Measurements from ENCODE around the gene VPS45. TPM values are rescaled to one million over a fixed set of nuclear protein-coding genes. Genes with fewer than 3 reads are reported as not detected.

Gene VPS45
- total and polyA plus RNA-seq, 2 of the 13 experiments (the other 11 are each of a cell fraction or from before 2014, with no cell fraction given), result 15.2 to 25.2 TPM

- no peak for TF ChIP-seq POLR2G (IDR thresholded peaks at IDR 0.05; ENCODE audit: low read depth, low read length)
Measured at GRCh38 chr1:150082494-150082893, 14.9 kb downstream of the VPS45 start (continued).

- no peaks in the 10 kb centered on the region for H3K27me3 ChIP-seq (ENCODE audit: control insufficient read depth in 1 of 2, insufficient read depth in 2 of 2, low read length in 2 of 2)
- H3K36me3 ChIP-seq (replicated peaks in 1 of 2; ENCODE audit: control insufficient read depth in 1 of 2, insufficient read depth in 2 of 2, low read length in 2 of 2), result peaks cover 3 to 31% of the 10 kb centered on the region in 2 experiments
- H3K4me2 ChIP-seq (ENCODE audit: low read depth, low read length), result no peak overlapping the region
- DNase-seq (ENCODE audit: low spot score), result no peak
- intact Hi-C loops (cut with micrococcal nuclease; ENCODE audit: unreplicated experiment), result no loop called here
- H3K27ac ChIP-seq (ENCODE audit: extremely low read length, insufficient read depth, low read length), result no peak overlapping the region
- CTCF ChIA-PET (ENCODE audit: low intra/inter-chr PET ratio, low total read pairs), result no interaction called here
- no peak for FAIRE-seq
- H3K9ac ChIP-seq (ENCODE audit: insufficient read depth, low read depth, low read length), result no peak overlapping the region
- H3K4me3 ChIP-seq (replicated peaks in 1 of 3; ENCODE audit: insufficient read depth in 1 of 3, low read depth in 2 of 3, low read length in 3 of 3), result no peak overlapping the region
- no peaks in the 10 kb centered on the region for H4K20me1 ChIP-seq (ENCODE audit: insufficient read depth, low read length)
- no peak overlapping the region for H2AFZ ChIP-seq (ENCODE audit: low read length)
- no peaks in the 10 kb centered on the region for H3K79me2 ChIP-seq (ENCODE audit: insufficient read depth, low read length)
- H3K9me3 ChIP-seq (ENCODE audit: low read length), result no peaks in the 10 kb centered on the region
- BruUV-seq (replicated peaks), result no TSS peak
- in situ Hi-C loops (cut with HindIII; ENCODE audit: extremely low pct_ligation_motif_present, low pct_unique_long_range_greater_than_20kb), result no loop called here
- TF ChIP-seq PRPF4 (IDR thresholded peaks at IDR 0.05; ENCODE audit: low read depth, low read length, poor library complexity, severe bottlenecking), result no peak
- TF ChIP-seq ATF4 (CRISPR knock-in tag; IDR thresholded peaks at IDR 0.05), result no peak
- TF ChIP-seq NFAT5 (CRISPR knock-in tag; IDR thresholded peaks at IDR 0.05), result no peak
- TF ChIP-seq ZBTB25 (CRISPR knock-in tag; IDR thresholded peaks at IDR 0.05), result no peak
- TF ChIP-seq BRF2 (CRISPR knock-in tag; IDR thresholded peaks at IDR 0.05), result no peak
- TF ChIP-seq TAF15 (IDR thresholded peaks at IDR 0.05; ENCODE audit: low read depth, low read length, poor library complexity, severe bottlenecking), result no peak
- TF ChIP-seq ZNF572 (CRISPR knock-in tag; IDR thresholded peaks at IDR 0.05), result no peak
- TF ChIP-seq ZBTB8A (CRISPR knock-in tag; IDR thresholded peaks at IDR 0.05; ENCODE audit: borderline replicate concordance, low read depth), result no peak
- no peak for TF ChIP-seq TRIM24 (CRISPR knock-in tag; IDR thresholded peaks at IDR 0.05)
- POLR2A ChIA-PET, result no interaction called here
- ATAC-seq, result no peak
- no peaks in the 10 kb centered on the region for H3K4me1 ChIP-seq (ENCODE audit: insufficient read depth, low read length)
Measured at GRCh38 chr1:150083907-150084306, 16.3 kb downstream of the VPS45 start.

Measured in HepG2 (cell line).